HG02571 (cell line): ENCODE data around the gene GLRA1.

Experiments used
- ATAC-seq: cut with Tn5 transposase; IDR thresholded peaks from one replicate; pipeline ENCODE4 v1.9.1; 2021; ENCODE audit warnings: mild to moderate bottlenecking, moderate library complexity; ENCODE audit not compliant: unreplicated experiment

Gene GLRA1

DNA sequence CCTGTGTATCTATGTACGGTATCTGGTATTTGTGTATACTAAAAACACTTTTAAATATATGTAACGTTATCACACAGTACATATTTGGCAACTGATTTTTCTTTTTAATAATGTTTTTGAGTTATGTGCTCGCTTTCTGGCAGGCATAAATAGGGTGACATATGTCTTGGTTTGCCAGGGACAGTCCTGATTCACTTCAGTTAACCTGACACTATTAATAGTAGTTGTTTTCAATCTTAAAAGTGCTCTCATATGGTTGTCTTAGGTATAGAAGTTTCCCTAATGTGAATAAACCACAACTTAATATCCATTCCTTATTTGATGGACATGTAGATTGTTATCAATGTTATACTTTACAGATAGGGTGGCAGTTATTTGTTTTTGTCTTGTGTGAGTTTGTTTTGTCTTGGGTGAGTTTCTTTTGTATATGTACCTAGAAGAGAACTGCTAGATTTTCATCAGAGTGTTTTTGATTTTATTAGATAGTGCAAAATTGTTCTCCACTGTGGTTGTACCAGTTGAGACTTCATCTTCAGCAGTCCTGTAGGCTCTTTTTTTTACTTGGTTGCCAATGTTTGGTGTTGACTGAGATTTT, 145.0 kb downstream of the GLRA1 start:
- ATAC-seq: no peak

DNA sequence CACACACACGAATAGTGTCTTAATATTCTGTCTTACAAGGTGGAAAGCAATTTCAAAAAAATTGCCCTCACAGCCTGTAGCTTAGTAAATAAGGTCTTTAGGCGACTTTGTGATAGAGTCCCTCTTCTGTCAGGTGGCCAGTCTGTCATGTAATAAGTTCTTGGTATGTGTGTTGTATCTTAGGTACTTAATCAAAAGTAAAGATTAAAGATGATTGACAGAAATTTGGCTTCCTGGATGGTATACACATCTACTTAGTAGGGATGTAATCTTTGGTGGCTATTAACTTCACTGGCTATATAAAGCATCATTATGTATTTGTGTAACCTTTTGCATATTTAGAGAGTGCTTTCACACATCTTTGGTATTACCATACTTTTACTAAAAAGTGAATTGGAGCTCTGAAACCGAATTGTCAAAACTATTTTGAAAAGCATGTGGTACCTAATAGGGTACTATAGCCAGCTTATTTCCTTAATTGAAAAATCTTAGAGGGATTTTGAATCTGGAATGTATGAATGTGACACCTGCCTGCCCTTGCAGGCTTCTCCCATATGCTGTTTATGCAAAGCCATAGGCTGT, 149.5 kb downstream of the GLRA1 start:
- no peak for ATAC-seq

DNA sequence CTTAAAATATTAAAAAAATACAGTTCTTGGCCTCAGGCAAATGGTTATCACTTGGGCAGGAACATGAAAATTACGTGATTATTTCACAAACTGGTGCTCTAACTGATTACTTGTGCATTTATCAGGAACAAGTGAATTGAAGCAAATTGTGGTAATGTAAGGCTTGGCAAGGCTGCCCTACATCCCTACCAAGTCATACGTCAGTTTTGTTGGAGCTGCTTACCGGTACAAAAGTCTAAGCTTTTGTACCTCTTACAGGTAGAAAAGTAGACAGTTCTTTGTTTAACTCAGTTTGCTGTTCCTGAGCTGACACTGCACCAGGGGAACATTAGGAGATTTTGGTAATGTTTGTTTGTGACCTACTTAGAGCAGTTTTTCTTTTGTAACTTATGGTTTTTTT, 150.7 kb downstream of the GLRA1 start:
- ATAC-seq: no peak

DNA sequence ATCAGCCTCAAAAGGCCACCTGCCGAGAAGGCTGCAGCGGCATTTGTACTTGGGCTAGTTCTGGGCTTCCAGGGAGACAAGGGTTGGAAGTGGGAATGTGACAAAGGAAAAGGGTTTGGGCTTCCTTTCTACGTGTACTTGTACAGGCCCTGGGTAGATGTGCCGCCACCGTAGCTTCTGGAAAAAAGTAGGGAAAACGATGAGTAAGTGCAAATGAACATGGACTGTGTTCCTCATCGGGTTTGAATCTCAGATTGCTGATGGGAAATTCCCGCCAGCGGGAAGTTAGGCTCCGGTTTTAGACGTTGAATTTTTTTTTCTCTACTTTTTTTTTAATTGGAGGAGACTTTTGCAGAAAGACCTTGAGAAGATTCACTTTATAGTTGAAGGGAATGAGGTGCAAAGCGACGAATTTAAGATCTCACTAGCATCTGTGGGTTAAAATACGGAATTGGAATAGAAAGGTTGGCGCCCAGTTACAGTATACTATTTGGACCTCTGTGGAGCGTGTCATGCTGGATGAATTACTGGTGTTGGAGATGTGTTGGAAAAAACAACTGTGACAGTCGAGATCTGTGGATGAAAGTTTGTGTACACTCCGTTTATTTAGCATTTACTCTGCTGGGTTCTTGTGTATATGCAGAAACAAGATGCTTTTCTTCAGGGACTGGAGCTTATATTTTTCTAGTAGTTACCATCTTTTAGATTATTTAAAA, 151.6 kb downstream of the GLRA1 start:
- no peak for ATAC-seq
